Hepatocyte (in vitro differentiated cells): ENCODE data around the gene DNM3. TPM values are rescaled to one million over a fixed set of nuclear protein-coding genes. Genes with fewer than 3 reads are reported as not detected.

Experiments used
- DNase-seq: peaks from one replicate; pipeline ENCODE4 v3.0.0-alpha.2; 2016; ENCODE audit warnings: low spot score
- H2AFZ ChIP-seq: fragments of 200-600 bp; sonication (generic); 2 replicates; pipeline ENCODE4 v1.6.0; 2016; ENCODE audit warnings: antibody characterized with exemption, mild to moderate bottlenecking
- H3K27ac ChIP-seq: fragments of 200-600 bp; sonication (generic); 2 replicates; pipeline ENCODE4 v1.5.1; 2016; ENCODE audit warnings: mild to moderate bottlenecking
- H3K27me3 ChIP-seq: fragments of 200-600 bp; sonication (generic); 2 replicates; pipeline ENCODE4 v1.6.1; 2016
- H3K36me3 ChIP-seq: fragments of 200-600 bp; sonication (generic); replicated peaks from 2 replicates; pipeline ENCODE4 v1.5.1; 2016; ENCODE audit warnings: low read depth; ENCODE audit not compliant: insufficient read depth
- H3K4me1 ChIP-seq: fragments of 200-600 bp; sonication (generic); 2 replicates; pipeline ENCODE4 v1.5.1; 2016; ENCODE audit warnings: mild to moderate bottlenecking, moderate library complexity; ENCODE audit not compliant: insufficient read depth
- H3K4me2 ChIP-seq: fragments of 200-600 bp; sonication (generic); 2 replicates; pipeline ENCODE4 v1.6.0; 2016
- H3K4me3 ChIP-seq: fragments of 200-600 bp; sonication (generic); 2 replicates; pipeline ENCODE4 v1.5.1; 2016; ENCODE audit warnings: mild to moderate bottlenecking
- H3K79me2 ChIP-seq: fragments of 200-600 bp; sonication (generic); 2 replicates; pipeline ENCODE4 v1.6.0; 2017; ENCODE audit warnings: mild to moderate bottlenecking
- H3K9me2 ChIP-seq: fragments of 200-600 bp; sonication (generic); replicated peaks from 2 replicates; pipeline ENCODE4 v1.6.0; 2017; ENCODE audit warnings: mild to moderate bottlenecking; ENCODE audit not compliant: insufficient read depth
- H3K9me3 ChIP-seq: fragments of 200-600 bp; sonication (generic); 2 replicates; pipeline ENCODE4 v1.5.1; 2016; ENCODE audit warnings: low read depth, mild to moderate bottlenecking
- H4K20me1 ChIP-seq: fragments of 200-600 bp; sonication (generic); 2 replicates; pipeline ENCODE4 v1.6.0; 2016; ENCODE audit warnings: mild to moderate bottlenecking; ENCODE audit not compliant: insufficient read depth, poor library complexity, severe bottlenecking
- CTCF ChIP-seq: fragments of 200-600 bp; sonication (generic); IDR thresholded peaks from 2 replicates; pipeline ENCODE4 v1.5.1; 2016; ENCODE audit warnings: antibody characterized with exemption, mild to moderate bottlenecking; ENCODE audit not compliant: poor library complexity
- EZH2 ChIP-seq: fragments of 200-600 bp; sonication (generic); IDR thresholded peaks from 2 replicates; pipeline ENCODE4 v1.6.1; 2016; ENCODE audit warnings: antibody characterized with exemption, mild to moderate bottlenecking, borderline replicate concordance
- EZH2phosphoT487 ChIP-seq: fragments of 200-600 bp; sonication (generic); IDR thresholded peaks from one replicate; pipeline ENCODE4 v1.6.1; 2018; ENCODE audit warnings: antibody characterized with exemption, mild to moderate bottlenecking, low read depth, moderate library complexity; ENCODE audit not compliant: unreplicated experiment, severe bottlenecking
- WGBS: methylation state at CpG from one replicate; pipeline ENCODE4 v1.1.6; 2016; ENCODE audit warnings: low lambda C conversion rate; ENCODE audit errors: missing lambda C conversion rate; 5-methylcytosine and 5-hydroxymethylcytosine counted together
- polyA plus RNA-seq: library from polyadenylated mRNA; unstranded; fragments of >200 nt; fragmentation: Nextera tagmentation; extraction: Ambion mirVana; gene quantifications from 2 replicates; pipeline ENCODE4 v1.2.1, GENCODE V29; 2016
- total RNA-seq: library from RNA; depleted of rRNA; stranded (reverse); fragments of >200 nt; gene quantifications from 2 replicates; pipeline ENCODE4 v1.2.3, GENCODE V29; 2014

The DNM3 gene
- total and polyA plus RNA-seq, 2 experiments from 2014 or later, result 1.5 TPM; not detected in 1

- no peaks in the 10 kb centered on the region for H3K79me2 ChIP-seq
- no peaks in the 10 kb centered on the region for H3K9me3 ChIP-seq
- no peaks in the 10 kb centered on the region for H3K9me2 ChIP-seq
- H3K36me3 ChIP-seq, result no peaks in the 10 kb centered on the region
- H3K27me3 ChIP-seq, result no peaks in the 10 kb centered on the region
- TF ChIP-seq EZH2 (no peak), CTCF (no peak), EZH2phosphoT487 (no peak)
- H2AFZ ChIP-seq, result peak overlapping the region; percentile 37
- peak overlapping the region; percentile 39 for H3K4me2 ChIP-seq
- peak overlapping the region; percentile 97 for H3K27ac ChIP-seq
- peak; percentile 62 for DNase-seq
- peaks cover 36% of the 10 kb centered on the region for H3K4me1 ChIP-seq
- WGBS, result 16% methylated on average over 7 of the region's 7 CpGs
- no peak overlapping the region for H3K4me3 ChIP-seq
- H4K20me1 ChIP-seq, result no peaks in the 10 kb centered on the region
Observed at GRCh38 chr1:172450524-172450885, 609.2 kb downstream of the DNM3 start.

- Histone ChIP-seq H3K9me2 (no peaks in the 10 kb centered on the region), H4K20me1 (no peaks in the 10 kb centered on the region), H3K4me3 (no peak overlapping the region), H3K4me2 (peak overlapping the region; percentile 39), H3K79me2 (no peaks in the 10 kb centered on the region), H3K9me3 (no peaks in the 10 kb centered on the region), H3K27ac (peak overlapping the region; percentile 97), H3K27me3 (no peaks in the 10 kb centered on the region), H3K36me3 (no peaks in the 10 kb centered on the region), H2AFZ (no peak overlapping the region), H3K4me1 (peaks cover 36% of the 10 kb centered on the region)
- DNase-seq, result peak; percentile 70
- WGBS, result 28% methylated on average over 2 of the region's 2 CpGs
- no peak for TF ChIP-seq EZH2phosphoT487
- TF ChIP-seq CTCF, result no peak
- no peak for TF ChIP-seq EZH2
Observed at GRCh38 chr1:172451002-172451443, 609.7 kb downstream of the DNM3 start.

- no peak overlapping the region for H3K4me2 ChIP-seq
- DNase-seq, result no peak
- no peaks in the 10 kb centered on the region for H4K20me1 ChIP-seq
- no peak for TF ChIP-seq EZH2phosphoT487
- no peak for TF ChIP-seq EZH2
- no peak for TF ChIP-seq CTCF
- WGBS, result 52% methylated on average over 7 of the region's 7 CpGs
- no peaks in the 10 kb centered on the region for H3K9me3 ChIP-seq
- H3K27ac ChIP-seq, result peak overlapping the region; percentile 82
- H3K9me2 ChIP-seq, result no peaks in the 10 kb centered on the region
- no peaks in the 10 kb centered on the region for H3K79me2 ChIP-seq
- H3K4me3 ChIP-seq, result no peak overlapping the region
- H2AFZ ChIP-seq, result no peak overlapping the region
- H3K36me3 ChIP-seq, result no peaks in the 10 kb centered on the region
- peaks cover 36% of the 10 kb centered on the region for H3K4me1 ChIP-seq
- H3K27me3 ChIP-seq, result no peaks in the 10 kb centered on the region
Observed at GRCh38 chr1:172452536-172453152, 611.3 kb downstream of the DNM3 start.
